HepG2 (cell line): ENCODE measurements around the gene CNPY1. TPM values are rescaled to one million over a fixed set of nuclear protein-coding genes. Genes with fewer than 3 reads are reported as not detected.

Experiments
- ATAC-seq: fragments of 200-7000 bp; cut with Tn5 transposase; 3 replicates; pipeline ENCODE4 v1.9.1; 2020; ENCODE audit warnings: mild to moderate bottlenecking, moderate library complexity
- BruUV-seq: library from RNA; stranded (reverse); fragments of 400-500 nt; replicated peaks from 2 replicates; lab custom pipeline; 2021; lab: Mats Ljungman, UMichigan
- CTCF ChIA-PET: fragments of 300-600 bp; formaldehyde crosslinking; extraction: SDS; loops from one replicate; lab custom pipeline; 2021; ENCODE audit warnings: low total read pairs, inconsistent platforms, low intra/inter-chr PET ratio; lab: Yijun Ruan, JAX
- POLR2A ChIA-PET: fragments of 350-600 bp; sonication (Branson Sonifier 250); formaldehyde crosslinking; loops from one replicate; lab custom pipeline; 2020; ENCODE audit warnings: antibody characterized with exemption, inconsistent platforms; lab: Yijun Ruan, JAX
- DNase-seq: peaks from one replicate; pipeline ENCODE4 v3.0.0-alpha.2; 2015; ENCODE audit warnings: low spot score
- FAIRE-seq: peaks from 3 replicates; lab custom pipeline; 2011; peaks lifted over from hg19 to GRCh38; lab: Jason Lieb, UNC
- H2AFZ ChIP-seq: one replicate; pipeline ENCODE4 v1.6.1; 2011; ENCODE audit warnings: low read length, inconsistent platforms
- H3K27ac ChIP-seq: fragments of 300-600 bp; 3 replicates; pipeline ENCODE4 v1.8.0; 2011; ENCODE audit warnings: mixed run types, mild to moderate bottlenecking, mixed read lengths, low read length, inconsistent platforms; ENCODE audit not compliant: insufficient read depth; ENCODE audit errors: extremely low read length
- H3K27me3 ChIP-seq, 2 experiments: fragments of 200-600 bp in 1 of 2; 2 replicates in 1 of 2; 3 replicates in 1 of 2; pipeline versions ENCODE4 v1.6.0 to v1.8.0; 2011; ENCODE audit warnings: low read length in 2 of 2, mild to moderate bottlenecking in 2 of 2, moderate library complexity in 2 of 2, inconsistent platforms in 1 of 2; ENCODE audit not compliant: insufficient read depth in 2 of 2, control insufficient read depth in 1 of 2
- H3K36me3 ChIP-seq, 2 experiments: fragments of 200-600 bp in 1 of 2; replicated peaks in 1 of 2; 2 replicates in 1 of 2; 3 replicates in 1 of 2; pipeline versions ENCODE4 v1.5.1 to v1.8.0; 2011; ENCODE audit warnings: low read length in 2 of 2, inconsistent platforms in 1 of 2; ENCODE audit not compliant: insufficient read depth in 2 of 2, control insufficient read depth in 1 of 2
- H3K4me1 ChIP-seq: 2 replicates; pipeline ENCODE4 v1.5.1; 2012; ENCODE audit warnings: low read length, inconsistent platforms; ENCODE audit not compliant: insufficient read depth
- H3K4me2 ChIP-seq: 2 replicates; pipeline ENCODE4 v1.6.0; 2011; ENCODE audit warnings: low read depth, low read length, inconsistent platforms
- H3K4me3 ChIP-seq, 3 experiments: fragments of 200-600 bp in 1 of 3; sonication (generic), shearing (Covaris generic) in 1 of 3; replicated peaks in 1 of 3; 2 replicates each; pipeline ENCODE4 v1.5.1; 2011 to 2016; ENCODE audit warnings: low read length in 3 of 3, inconsistent platforms in 2 of 3, low read depth in 2 of 3, mild to moderate bottlenecking in 2 of 3, control low read depth in 1 of 3, mixed read lengths in 1 of 3; ENCODE audit not compliant: insufficient read depth in 1 of 3
- H3K79me2 ChIP-seq: one replicate; pipeline ENCODE4 v1.6.1; 2011; ENCODE audit warnings: low read length, inconsistent platforms; ENCODE audit not compliant: insufficient read depth
- H3K9ac ChIP-seq: 2 replicates; pipeline ENCODE4 v1.6.0; 2011; ENCODE audit warnings: mild to moderate bottlenecking, low read depth, low read length, inconsistent platforms; ENCODE audit not compliant: insufficient read depth
- H3K9me3 ChIP-seq: 2 replicates; pipeline ENCODE4 v1.5.1; 2012; ENCODE audit warnings: mild to moderate bottlenecking, low read length
- H4K20me1 ChIP-seq: 2 replicates; pipeline ENCODE4 v1.6.0; 2011; ENCODE audit warnings: inconsistent platforms, mild to moderate bottlenecking, low read length, moderate library complexity; ENCODE audit not compliant: insufficient read depth
- ADNP ChIP-seq: sonication (generic); formaldehyde crosslinking; IDR thresholded peaks from 2 replicates; pipeline ENCODE4 v1.4.0; 2020; ENCODE audit warnings: missing genetic modification reagents
- GATAD2A ChIP-seq: IDR thresholded peaks from 2 replicates; pipeline ENCODE4 v1.6.1; 2016
- MIER2 ChIP-seq: IDR thresholded peaks from 2 replicates; pipeline ENCODE4 v1.6.1; 2016; ENCODE audit warnings: missing biosample characterization, missing genetic modification reagents
- PHF20 ChIP-seq: sonication (generic); formaldehyde crosslinking; IDR thresholded peaks from 2 replicates; pipeline ENCODE4 v1.5.0; 2020; ENCODE audit warnings: mild to moderate bottlenecking, missing genetic modification reagents
- REL ChIP-seq: sonication (generic); formaldehyde crosslinking; conservative IDR thresholded peaks from 2 replicates; pipeline ENCODE4 v1.8.0; 2022; ENCODE audit warnings: mild to moderate bottlenecking, missing genetic modification reagents, moderate library complexity
- REPIN1 ChIP-seq: sonication (generic); formaldehyde crosslinking; IDR thresholded peaks from 2 replicates; pipeline ENCODE4 v1.8.0; 2022; ENCODE audit warnings: missing genetic modification reagents, low read depth, mild to moderate bottlenecking, borderline replicate concordance
- SP4 ChIP-seq: sonication (generic); formaldehyde crosslinking; IDR thresholded peaks from 2 replicates; pipeline ENCODE4 v1.8.1; 2023; ENCODE audit warnings: mild to moderate bottlenecking, missing genetic modification reagents
- ZNF24 ChIP-seq: fragments of 450-650 bp; IDR thresholded peaks from 2 replicates; pipeline ENCODE4 v1.6.1; 2017; ENCODE audit warnings: antibody characterized with exemption, mild to moderate bottlenecking
- ZNF335 ChIP-seq: sonication (generic); formaldehyde crosslinking; IDR thresholded peaks from 2 replicates; pipeline ENCODE4 v1.4.0; 2020; ENCODE audit warnings: missing genetic modification reagents
- ZNF354B ChIP-seq: sonication (generic); formaldehyde crosslinking; IDR thresholded peaks from 2 replicates; pipeline ENCODE4 v1.8.0; 2022; ENCODE audit warnings: mild to moderate bottlenecking, missing genetic modification reagents
- WGBS: methylation state at CpG from one replicate; pipeline ENCODE4 v1.1.6; 2017; ENCODE audit warnings: low lambda C conversion rate; 5-methylcytosine and 5-hydroxymethylcytosine counted together
- in situ Hi-C: cut with HindIII; loops from 2 replicates; pipeline ENCODE4 v1.10.0; 2017; ENCODE audit warnings: low pct_unique_long_range_greater_than_20kb; ENCODE audit not compliant: extremely low pct_ligation_motif_present
- intact Hi-C: fragments of 100-400 bp; cut with micrococcal nuclease; formaldehyde crosslinking; loops from one replicate; pipeline ENCODE4 v1.10.0; 2022; ENCODE audit not compliant: unreplicated experiment
- polyA plus RNA-seq, 8 experiments: library from polyadenylated mRNA; depleted of rRNA in 3 of 8; stranded (reverse) in 7 of 8; unstranded in 1 of 8; fragments of >200 nt; fragmentation: Illumina TruSeq in 4 of 8; extraction: Trizol in 4 of 8; gene quantifications; 2 replicates each; pipeline versions ENCODE4 v1.2.1 to v1.2.3, GENCODE V29; 2011 to 2016; ENCODE audit warnings: low read depth in 4 of 8, missing spikeins in 1 of 8, mixed read lengths in 1 of 8; ENCODE audit not compliant: insufficient read depth in 1 of 8
- total RNA-seq, 5 experiments: library from RNA; depleted of rRNA; stranded (reverse); fragments of >200 nt; fragmentation: Illumina TruSeq; extraction: Trizol; gene quantifications; 2 replicates each; pipeline ENCODE4 v1.2.3, GENCODE V29; 2016; ENCODE audit warnings: low read depth in 1 of 5
- TF ChIP-seq, protein P1 (sequence below): sonication (generic); formaldehyde crosslinking; conservative IDR thresholded peaks from 2 replicates; pipeline ENCODE4 v1.5.0; 2020; ENCODE audit warnings: missing genetic modification reagents
- TF ChIP-seq, protein P2 (sequence below): IDR thresholded peaks from 2 replicates; pipeline ENCODE4 v1.6.1; 2016; ENCODE audit warnings: low read depth
- TF ChIP-seq, protein P3 (sequence below): sonication (generic); formaldehyde crosslinking; IDR thresholded peaks from 2 replicates; pipeline ENCODE4 v1.5.0; 2020; ENCODE audit warnings: missing genetic modification reagents
- TF ChIP-seq, protein P4 (sequence below): IDR thresholded peaks from 2 replicates; pipeline ENCODE4 v1.6.1; 2018; ENCODE audit warnings: missing genetic modification reagents

Gene CNPY1
- total and polyA plus RNA-seq, 2 of the 13 experiments (the other 11 are each of a cell fraction or from before 2014, with no cell fraction given): not detected

DNA sequence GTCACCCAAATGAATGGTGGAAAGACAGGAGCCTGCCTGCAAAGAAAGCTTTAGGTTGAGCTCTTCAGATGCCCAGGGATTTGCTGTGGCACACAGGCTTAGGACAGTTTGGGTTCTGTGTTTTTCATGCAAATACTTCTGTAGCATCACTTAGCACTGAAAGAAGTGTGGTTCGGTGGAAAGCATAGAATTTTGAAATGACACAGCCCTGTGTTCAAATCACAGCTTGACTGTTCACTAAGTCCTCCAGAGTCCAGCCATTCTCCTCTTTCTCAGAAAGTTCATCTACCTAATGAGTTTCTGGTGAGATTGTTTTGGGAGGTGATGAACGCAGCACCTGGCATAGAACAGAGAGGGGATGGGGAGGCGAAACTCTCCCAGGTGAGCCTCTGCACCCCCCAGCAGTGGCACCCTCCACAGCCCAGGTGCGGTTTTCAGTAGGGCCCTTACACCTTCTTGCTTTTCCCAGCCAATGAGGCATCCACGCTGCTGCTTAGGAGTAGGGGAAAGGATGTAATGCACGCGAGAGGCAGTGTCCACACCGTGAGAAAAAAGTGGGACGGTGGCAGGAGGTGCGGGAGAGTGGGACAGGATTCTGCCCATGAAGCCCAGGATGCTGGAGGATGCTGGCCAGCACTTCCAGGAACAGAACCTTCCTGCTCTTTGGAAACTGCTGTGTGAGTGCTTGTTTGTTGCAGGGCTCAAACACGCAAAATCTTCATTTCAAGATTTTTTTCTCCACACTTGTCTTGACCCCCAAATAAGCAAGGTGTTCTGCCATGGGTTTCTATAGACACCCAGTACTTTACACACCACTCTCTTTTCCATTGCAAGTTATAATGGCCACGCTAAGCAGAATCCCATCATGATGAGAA lies 76.8 kb downstream of the CNPY1 start:
- no peaks in the 10 kb centered on the region for H3K36me3 ChIP-seq
- no peak overlapping the region for H3K27ac ChIP-seq
- no peak for FAIRE-seq
- peaks cover 4% of the 10 kb centered on the region; the same call in 1 of the 2 replicates for H4K20me1 ChIP-seq
- WGBS: 16% methylated on average over 12 of the region's 12 CpGs
- POLR2A ChIA-PET: no interaction called here
- intact Hi-C loops: no loop called here
- H3K4me2 ChIP-seq: no peak overlapping the region
- no peak overlapping the region for H2AFZ ChIP-seq
- H3K4me1 ChIP-seq: no peaks in the 10 kb centered on the region
- no peak for ATAC-seq
- in situ Hi-C loops: no loop called here
- H3K9me3 ChIP-seq: no peaks in the 10 kb centered on the region
- DNase-seq: no peak
- H3K4me3 ChIP-seq: no peak overlapping the region
- peaks cover 15 to 96% of the 10 kb centered on the region in 2 experiments for H3K27me3 ChIP-seq
- H3K79me2 ChIP-seq: no peaks in the 10 kb centered on the region
- no peak for TF ChIP-seq ADNP
- TF ChIP-seq ZNF354B: no peak
- TF ChIP-seq REPIN1: no peak
- TF ChIP-seq, all 625 proteins: peak for 0
- H3K9ac ChIP-seq: no peak overlapping the region
- CTCF ChIA-PET: no interaction called here
- no TSS peak for BruUV-seq

DNA sequence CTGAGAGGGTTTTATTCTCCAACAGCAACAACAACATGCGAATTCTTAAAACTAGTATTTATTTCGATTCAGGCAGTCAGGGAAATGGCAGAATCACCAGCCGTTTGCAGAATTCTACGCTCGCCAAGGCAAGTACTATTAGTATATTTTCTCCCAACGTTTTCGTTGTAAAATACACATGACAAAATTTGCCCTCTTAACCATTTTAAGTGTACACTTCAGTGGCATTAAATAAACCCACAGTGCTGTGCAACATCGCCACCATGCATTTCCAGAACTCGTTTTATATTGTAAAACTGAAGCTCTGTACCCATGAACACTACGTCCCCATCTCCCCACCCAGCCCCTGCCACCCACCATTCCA lies 77.6 kb downstream of the CNPY1 start:
- Histone ChIP-seq H3K27ac (no peak overlapping the region), H3K27me3 (peaks cover 14 to 92% of the 10 kb centered on the region in 2 experiments), H2AFZ (no peak overlapping the region), H3K9ac (no peak overlapping the region), H3K4me2 (no peak overlapping the region), H3K36me3 (no peaks in the 10 kb centered on the region), H3K79me2 (no peaks in the 10 kb centered on the region), H3K4me3 (no peak overlapping the region), H4K20me1 (peaks cover 4% of the 10 kb centered on the region; the same call in 1 of the 2 replicates), H3K9me3 (no peaks in the 10 kb centered on the region), H3K4me1 (no peaks in the 10 kb centered on the region)
- WGBS: 30% methylated on average over 10 of the region's 10 CpGs
- in situ Hi-C loops (no loop called here), intact Hi-C loops (no loop called here)
- POLR2A ChIA-PET: no interaction called here
- no peak for ATAC-seq
- BruUV-seq: no TSS peak
- no peak for FAIRE-seq
- no peak for TF ChIP-seq REL
- TF ChIP-seq MIER2: no peak
- TF ChIP-seq ZNF335 (CRISPR knock-in tag): no peak
- no peak for TF ChIP-seq ZNF24
- TF ChIP-seq, protein P1, sequence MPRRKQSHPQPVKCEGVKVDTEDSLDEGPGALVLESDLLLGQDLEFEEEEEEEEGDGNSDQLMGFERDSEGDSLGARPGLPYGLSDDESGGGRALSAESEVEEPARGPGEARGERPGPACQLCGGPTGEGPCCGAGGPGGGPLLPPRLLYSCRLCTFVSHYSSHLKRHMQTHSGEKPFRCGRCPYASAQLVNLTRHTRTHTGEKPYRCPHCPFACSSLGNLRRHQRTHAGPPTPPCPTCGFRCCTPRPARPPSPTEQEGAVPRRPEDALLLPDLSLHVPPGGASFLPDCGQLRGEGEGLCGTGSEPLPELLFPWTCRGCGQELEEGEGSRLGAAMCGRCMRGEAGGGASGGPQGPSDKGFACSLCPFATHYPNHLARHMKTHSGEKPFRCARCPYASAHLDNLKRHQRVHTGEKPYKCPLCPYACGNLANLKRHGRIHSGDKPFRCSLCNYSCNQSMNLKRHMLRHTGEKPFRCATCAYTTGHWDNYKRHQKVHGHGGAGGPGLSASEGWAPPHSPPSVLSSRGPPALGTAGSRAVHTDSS (CRISPR knock-in tag): no peak
- no peak for TF ChIP-seq GATAD2A (CRISPR knock-in tag)
- no peak for TF ChIP-seq SP4
- TF ChIP-seq, protein P2, sequence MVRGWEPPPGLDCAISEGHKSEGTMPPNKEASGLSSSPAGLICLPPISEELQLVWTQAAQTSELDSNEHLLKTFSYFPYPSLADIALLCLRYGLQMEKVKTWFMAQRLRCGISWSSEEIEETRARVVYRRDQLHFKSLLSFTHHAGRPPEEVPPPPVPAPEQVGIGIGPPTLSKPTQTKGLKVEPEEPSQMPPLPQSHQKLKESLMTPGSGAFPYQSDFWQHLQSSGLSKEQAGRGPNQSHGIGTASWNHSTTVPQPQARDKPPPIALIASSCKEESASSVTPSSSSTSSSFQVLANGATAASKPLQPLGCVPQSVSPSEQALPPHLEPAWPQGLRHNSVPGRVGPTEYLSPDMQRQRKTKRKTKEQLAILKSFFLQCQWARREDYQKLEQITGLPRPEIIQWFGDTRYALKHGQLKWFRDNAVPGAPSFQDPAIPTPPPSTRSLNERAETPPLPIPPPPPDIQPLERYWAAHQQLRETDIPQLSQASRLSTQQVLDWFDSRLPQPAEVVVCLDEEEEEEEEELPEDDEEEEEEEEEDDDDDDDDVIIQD (CRISPR knock-in tag): no peak
- TF ChIP-seq, protein P3, sequence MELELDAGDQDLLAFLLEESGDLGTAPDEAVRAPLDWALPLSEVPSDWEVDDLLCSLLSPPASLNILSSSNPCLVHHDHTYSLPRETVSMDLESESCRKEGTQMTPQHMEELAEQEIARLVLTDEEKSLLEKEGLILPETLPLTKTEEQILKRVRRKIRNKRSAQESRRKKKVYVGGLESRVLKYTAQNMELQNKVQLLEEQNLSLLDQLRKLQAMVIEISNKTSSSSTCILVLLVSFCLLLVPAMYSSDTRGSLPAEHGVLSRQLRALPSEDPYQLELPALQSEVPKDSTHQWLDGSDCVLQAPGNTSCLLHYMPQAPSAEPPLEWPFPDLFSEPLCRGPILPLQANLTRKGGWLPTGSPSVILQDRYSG (CRISPR knock-in tag): no peak
- TF ChIP-seq, protein P4, sequence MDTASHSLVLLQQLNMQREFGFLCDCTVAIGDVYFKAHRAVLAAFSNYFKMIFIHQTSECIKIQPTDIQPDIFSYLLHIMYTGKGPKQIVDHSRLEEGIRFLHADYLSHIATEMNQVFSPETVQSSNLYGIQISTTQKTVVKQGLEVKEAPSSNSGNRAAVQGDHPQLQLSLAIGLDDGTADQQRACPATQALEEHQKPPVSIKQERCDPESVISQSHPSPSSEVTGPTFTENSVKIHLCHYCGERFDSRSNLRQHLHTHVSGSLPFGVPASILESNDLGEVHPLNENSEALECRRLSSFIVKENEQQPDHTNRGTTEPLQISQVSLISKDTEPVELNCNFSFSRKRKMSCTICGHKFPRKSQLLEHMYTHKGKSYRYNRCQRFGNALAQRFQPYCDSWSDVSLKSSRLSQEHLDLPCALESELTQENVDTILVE (CRISPR knock-in tag): no peak
- TF ChIP-seq PHF20 (CRISPR knock-in tag): no peak
- no peak for DNase-seq
- CTCF ChIA-PET: no interaction called here
